PC-9 (cell line): ENCODE measurements around the gene MYO1H.

Experiments
- EZH2 ChIP-seq: fragments of 200-600 bp; sonication (generic); IDR thresholded peaks from 2 replicates; pipeline ENCODE4 v1.8.0; 2017; ENCODE audit warnings: antibody characterized with exemption, low read depth
- TF ChIP-seq, protein P1 (sequence below): fragments of 200-600 bp; sonication (generic); conservative IDR thresholded peaks from 2 replicates; pipeline ENCODE4 v1.6.1; 2017; ENCODE audit warnings: mixed run types, antibody characterized with exemption, mild to moderate bottlenecking, moderate library complexity

DNA sequence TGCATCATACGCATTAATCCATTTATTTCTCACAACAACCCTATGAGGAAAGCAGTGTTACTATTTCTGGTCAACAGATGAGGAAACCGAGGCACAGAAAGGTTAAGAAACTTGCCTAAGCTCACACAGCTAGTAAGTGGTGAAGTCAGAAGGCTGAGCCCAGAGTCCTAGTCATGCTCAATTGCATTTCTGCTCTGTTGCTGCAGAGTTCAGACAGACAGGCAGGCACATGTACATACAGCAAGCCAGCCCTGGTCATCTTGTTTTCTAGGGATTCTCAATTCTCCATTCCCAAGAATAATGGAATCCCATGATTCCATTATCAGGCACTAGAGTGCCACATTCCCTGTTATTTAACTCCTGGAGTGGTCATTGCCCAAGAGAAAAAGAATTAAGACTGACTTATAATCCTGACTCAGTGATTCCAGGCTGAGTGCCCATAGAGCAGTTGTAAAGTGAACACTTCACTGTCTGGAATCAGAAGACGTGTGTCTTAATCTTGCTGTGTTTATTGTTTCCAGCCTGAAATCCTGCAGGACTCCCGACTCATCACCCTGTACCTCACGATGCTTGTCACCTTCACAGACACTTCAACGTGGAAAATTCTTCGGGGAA, 140.5 kb downstream of the MYO1H start:
- TF ChIP-seq, protein P1, sequence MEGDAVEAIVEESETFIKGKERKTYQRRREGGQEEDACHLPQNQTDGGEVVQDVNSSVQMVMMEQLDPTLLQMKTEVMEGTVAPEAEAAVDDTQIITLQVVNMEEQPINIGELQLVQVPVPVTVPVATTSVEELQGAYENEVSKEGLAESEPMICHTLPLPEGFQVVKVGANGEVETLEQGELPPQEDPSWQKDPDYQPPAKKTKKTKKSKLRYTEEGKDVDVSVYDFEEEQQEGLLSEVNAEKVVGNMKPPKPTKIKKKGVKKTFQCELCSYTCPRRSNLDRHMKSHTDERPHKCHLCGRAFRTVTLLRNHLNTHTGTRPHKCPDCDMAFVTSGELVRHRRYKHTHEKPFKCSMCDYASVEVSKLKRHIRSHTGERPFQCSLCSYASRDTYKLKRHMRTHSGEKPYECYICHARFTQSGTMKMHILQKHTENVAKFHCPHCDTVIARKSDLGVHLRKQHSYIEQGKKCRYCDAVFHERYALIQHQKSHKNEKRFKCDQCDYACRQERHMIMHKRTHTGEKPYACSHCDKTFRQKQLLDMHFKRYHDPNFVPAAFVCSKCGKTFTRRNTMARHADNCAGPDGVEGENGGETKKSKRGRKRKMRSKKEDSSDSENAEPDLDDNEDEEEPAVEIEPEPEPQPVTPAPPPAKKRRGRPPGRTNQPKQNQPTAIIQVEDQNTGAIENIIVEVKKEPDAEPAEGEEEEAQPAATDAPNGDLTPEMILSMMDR, result no peak
- no peak for TF ChIP-seq EZH2
